Effector CD4-positive, alpha-beta T cell (primary cell): ENCODE measurements around the gene DENND5B.
"Not testable (repeated sequence)": the region's sequence is repeated elsewhere in the genome, so short reads cannot be mapped to it uniquely, and the experiment has no call there.

ENCODE experiments used
- DNase-seq: peaks from one replicate; pipeline ENCODE4 v3.0.0-alpha.2; 2020

Gene DENND5B

GRCh38 chr12:31536672-31537071, 54.3 kb downstream of the DENND5B start:
- DNase-seq: no peak

DNA sequence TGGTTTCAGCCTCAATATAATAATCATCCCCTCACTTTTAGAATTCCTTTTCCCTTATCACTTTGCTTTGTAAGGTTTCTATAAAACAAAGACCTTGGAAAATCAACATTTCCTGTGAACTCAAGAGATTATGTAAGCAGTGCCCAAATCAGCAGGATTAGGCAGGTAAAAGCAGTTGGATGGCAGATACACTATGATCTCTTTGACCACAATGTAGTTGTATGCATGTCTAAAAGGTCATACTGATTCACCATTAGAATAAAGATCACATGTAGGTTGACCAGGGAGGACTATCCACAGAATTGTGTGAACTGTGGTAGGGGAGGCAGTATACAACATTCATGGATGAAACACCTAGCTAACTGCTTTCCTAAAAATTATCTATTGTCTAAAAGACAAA, 57.5 kb downstream of the DENND5B start:
- DNase-seq: no peak

DNA sequence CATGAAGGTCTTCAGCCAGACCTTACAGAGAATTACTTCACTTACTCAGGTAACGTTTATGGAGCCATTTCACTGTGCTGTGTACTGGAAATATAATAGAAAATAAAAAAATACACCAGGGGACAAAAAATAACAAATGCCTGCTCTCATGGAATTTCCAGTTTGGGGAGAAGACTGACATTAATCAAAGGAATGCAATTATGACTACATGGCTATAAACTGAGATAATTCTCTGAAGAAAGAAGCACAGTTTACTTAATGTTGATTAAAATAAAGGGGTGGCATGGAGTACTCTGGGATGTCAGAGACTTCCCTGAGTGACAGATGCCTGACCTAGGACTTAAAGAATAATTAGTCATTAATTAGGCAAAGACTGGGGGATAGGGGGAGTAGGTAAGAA, 59.0 kb downstream of the DENND5B start:
- no peak for DNase-seq

GRCh38 chr12:31528095-31528494, 62.8 kb downstream of the DENND5B start:
- no peak for DNase-seq

DNA sequence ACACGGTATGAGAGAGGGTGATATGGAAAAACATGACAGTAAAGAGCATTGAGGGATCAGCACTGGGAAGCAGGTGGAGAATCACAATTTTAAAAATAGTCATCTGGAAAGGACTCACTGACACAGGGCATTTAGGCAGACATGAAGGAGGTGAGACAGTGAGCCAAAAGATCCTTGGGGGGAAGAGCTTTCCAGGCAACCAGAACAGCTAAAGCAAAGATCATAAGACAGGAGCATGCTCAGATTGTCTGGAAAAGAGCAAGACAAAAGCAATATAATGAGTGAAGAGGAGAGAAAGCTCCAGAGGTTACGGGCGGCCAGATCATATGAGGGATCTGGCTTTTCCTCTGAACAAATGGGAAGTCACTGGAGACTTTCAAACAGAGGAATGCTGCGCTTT, 63.9 kb downstream of the DENND5B start:
- no peak for DNase-seq

DNA sequence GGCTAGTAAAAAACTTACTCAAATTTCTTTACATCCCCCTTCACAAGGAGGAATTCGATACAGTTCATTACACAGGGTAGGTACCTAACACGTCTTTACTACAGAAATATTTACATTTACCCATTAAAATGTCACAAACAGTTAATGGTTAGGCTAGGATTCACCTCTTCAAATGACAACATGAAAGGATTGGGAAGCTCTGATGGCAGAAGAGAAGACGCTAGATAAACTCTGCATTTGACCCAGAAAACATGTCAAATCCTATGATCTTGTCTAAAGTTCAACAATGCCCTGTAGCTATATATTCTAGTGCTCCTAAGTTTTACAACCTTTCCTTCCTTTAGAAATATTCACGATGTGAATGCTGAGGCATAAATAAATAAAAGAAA, 64.8 kb downstream of the DENND5B start:
- no peak for DNase-seq

GRCh38 chr12:31525496-31526157, 65.3 kb downstream of the DENND5B start:
- no peak for DNase-seq

DNA sequence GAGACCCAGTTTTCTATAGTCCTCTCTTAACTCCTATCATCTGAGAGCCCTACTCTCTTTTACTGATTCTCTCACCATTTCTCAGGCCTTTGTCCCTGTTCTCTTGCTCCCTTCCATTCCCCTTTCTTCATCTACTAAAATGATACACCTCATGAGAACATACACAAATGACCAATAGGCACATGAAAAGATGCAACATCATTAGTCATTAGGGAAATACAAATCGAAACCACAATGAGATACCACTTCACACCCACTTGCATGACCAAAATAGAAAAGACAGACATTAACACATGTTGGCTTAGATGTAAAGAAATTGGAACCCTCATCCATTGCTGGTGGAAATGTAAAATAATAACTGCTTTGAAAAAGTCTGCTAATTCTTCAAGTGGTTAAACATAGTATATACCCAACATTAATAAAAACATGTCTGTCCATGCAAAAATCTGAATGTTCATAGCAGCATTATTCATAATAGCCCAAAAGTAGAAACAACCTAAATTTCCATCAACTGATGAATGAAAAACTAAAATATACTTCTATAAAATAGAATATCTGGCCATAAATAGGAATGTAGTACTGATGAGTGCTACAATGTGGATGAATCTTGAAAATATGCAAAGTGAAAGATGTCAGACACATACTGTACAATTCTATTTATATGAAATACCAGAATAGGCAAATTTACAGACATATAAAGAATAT, 66.0 kb downstream of the DENND5B start:
- no peak for DNase-seq

DNA sequence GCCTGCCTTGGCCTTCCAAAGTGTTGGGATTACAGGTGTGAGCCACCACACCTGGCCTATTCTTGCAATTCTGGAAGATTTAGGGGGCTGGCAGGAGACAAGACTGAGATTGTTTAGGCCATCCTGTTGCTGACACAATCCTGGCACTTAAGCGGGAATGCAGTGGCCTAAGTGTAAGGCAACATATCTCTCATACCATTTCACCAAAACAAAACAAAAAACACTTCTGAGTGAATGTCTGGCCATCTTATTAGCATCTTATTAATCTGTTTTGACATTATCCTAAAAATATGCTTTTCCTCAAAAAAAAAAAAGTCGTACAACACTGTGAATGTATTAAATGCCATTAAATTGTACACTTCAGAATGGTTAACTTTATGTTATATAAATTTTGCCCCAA, 67.6 kb downstream of the DENND5B start:
- no peak for DNase-seq

GRCh38 chr12:31522607-31523006, 68.3 kb downstream of the DENND5B start:
- DNase-seq: no peak

GRCh38 chr12:31521964-31522363, 69.0 kb downstream of the DENND5B start:
- no peak for DNase-seq

GRCh38 chr12:31519511-31519910, 71.4 kb downstream of the DENND5B start:
- DNase-seq: no peak

GRCh38 chr12:31518680-31519227, 72.2 kb downstream of the DENND5B start:
- no peak for DNase-seq

DNA sequence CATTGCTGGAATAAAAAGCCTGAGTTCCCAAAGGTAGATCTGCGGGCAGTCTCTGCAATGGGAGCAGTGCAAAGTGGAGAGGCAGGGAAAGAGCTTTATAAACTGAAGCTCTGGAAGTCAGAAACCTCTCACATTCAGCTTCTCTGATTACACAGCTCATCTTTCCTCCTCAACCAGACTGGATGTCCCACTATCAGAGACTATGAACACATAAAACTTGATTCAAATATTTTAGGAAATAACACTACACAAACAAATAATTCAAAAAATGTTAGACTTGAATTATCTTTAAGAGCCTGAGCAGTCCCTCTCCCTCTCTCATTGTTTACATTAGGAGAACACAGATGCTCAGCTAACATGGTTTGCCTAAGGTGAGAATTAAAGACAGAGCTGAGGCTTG, 72.9 kb downstream of the DENND5B start:
- no peak for DNase-seq

DNA sequence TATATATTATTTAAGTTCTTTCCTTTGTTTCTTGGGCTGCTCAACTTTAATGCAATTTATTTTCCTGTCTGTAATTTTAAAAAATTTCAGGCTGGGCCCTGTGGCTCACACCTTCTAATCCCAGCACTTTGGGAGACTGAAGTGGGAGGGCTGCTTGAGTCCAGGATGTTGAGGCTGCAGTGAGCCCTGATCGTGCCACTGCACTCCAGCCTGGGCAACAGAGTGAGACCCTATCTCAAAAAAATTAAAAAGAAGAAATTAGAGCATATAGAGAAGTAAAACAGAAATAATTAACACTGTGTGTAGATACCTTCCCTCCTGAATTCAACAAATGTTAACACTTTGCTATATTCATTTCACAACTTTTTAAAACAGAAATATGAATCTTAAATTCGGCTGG, 74.2 kb downstream of the DENND5B start:
- no peak for DNase-seq

- DNase-seq: no peak
These were observed 76.0 kb downstream of the DENND5B start for GRCh38 chr12:31514912-31515311.

- no peak for DNase-seq
These were observed 80.9 kb downstream of the DENND5B start for GRCh38 chr12:31510034-31510433.

DNA sequence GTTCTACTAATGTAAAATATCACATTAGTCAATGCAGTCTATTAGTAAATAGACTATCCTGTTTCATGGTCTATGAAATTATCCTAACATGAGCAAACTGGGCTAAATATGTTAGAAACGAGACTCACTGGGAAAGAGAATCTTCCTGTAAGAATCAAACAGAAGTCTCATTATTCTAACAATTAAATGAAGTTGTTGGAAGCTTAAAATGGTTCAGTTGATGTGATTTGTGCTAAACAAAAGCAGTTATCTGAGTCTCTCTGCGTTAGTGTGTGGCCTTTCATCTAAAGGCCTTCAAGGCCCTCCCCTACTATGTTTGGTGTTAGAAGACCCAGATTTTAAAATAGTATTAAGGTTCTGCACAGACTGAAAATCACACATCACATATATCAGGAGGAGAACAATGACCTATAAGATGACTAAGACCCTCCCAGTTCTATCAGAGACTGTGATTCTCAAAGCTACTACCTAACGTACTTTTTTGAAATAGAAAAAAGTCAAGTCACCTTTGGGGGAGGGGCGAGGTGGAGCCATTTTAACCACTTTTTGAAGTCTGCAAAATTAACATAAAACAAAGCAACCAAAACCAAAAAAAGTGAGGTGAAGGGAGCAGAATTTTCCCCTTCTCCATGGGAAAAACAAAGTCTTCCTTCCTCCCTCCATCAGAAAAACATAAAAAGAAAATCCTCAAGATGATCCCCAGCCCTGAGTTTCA, 82.3 kb downstream of the DENND5B start:
- no peak for DNase-seq

DNA sequence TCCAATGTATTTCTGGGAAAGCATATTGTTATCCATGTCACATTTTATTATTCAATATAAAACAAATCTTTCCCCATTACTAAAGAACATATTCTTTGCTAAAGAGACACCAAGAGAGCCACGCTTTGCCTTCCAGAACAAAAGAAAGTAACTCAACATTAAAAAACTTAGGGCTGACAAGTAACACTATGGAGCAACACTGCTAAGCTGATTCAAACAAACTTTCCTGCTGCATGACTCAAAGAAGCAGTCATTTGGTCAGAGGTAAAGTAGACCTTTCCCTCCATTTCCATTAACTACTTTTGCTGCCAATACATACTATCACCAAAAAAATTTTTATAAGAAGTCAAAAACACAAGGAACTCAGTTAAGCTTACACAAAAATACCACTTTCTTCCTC, 83.0 kb downstream of the DENND5B start:
- DNase-seq: no peak

DNA sequence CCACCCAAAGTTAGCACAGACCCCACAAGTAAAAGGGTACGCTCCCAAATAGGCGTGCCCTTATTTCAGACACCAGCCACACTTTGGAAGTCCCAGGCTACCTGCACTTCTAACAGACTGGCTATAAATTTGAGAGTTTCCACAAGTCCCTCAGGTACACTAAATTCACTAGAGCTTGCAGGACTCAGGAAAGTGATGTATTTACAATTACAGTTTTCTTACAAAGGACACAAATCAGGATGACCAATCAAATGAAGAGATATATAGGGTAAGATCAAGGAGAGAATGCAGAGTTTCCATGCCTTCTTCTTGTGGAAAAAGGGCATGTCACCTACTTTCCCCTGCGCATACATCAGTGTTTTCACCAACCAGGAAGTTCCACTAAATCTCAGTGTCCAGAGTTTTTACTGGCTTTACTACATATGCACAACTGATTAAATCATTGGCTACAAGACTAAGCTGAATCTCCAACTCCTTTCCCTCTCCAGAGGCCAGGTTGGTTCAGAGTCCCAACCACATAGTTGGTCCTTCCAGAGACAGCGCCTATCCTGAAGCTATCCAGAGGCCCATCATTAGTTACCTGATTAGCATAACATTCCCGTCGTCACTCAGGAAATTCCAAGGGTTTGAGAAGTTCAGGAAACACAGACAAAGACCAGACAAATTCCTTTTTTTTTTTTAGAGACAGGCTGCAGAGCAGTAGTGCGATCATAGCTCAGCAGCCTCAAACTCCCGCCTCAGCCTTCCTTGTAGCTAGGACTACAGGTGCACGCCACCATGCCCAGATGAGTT, 84.2 kb downstream of the DENND5B start:
- no peak for DNase-seq

DNA sequence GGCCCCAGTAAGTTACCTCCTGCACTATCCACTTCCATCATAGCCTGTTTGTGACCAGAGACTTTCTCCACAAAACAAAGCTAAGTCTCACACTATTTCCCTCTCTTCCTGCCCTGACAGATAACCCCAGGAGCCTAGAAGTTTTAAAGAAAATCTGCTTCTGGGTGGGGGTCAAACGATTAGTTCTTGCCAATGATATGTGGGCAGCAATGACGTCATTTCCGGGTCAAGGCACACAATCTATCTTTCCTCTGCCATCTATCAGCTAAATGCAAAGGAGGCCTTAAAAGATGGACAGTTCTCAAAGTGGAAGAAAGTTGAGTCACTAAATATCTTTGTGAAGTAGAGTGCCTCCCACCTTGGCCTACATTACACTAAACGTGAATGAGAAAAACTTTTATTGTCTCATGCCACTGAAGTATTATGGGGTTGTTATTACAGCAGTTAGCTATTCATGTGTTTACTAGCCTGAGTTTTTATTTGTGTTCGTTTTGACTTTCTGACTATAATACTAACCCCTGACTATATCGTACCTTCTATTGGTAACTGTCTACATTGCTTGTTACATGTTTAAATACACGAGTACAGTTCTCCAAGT, 86.2 kb downstream of the DENND5B start:
- no peak for DNase-seq

- DNase-seq: not testable (repeated sequence)
These were observed 89.9 kb downstream of the DENND5B start for GRCh38 chr12:31501014-31501413.

DNA sequence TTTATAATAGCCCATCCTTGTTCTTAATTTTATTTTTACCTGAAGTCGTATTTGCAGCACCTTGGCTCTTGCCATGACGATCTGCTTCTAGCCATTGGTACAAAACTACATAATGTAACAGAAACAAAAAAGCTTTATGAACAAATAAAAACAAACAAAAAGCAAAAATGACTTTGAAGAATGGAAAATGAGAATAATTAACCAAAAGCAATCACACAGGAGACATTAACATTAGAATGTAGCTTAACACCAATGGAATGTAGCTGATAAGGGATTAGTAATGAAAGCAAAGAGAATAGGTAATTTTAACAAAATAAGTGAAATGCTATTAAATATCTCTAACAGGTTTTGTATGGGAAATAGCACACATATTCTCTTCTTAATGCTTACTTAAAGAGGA, 91.4 kb downstream of the DENND5B start:
- DNase-seq: no peak
